ENCODE measurements around the gene MCTP1. TPM values are rescaled to one million over a fixed set of nuclear protein-coding genes. Genes with fewer than 3 reads are reported as not detected.

Gene MCTP1
- 139 and 171 TPM in 2 replicates for total RNA-seq

DNA sequence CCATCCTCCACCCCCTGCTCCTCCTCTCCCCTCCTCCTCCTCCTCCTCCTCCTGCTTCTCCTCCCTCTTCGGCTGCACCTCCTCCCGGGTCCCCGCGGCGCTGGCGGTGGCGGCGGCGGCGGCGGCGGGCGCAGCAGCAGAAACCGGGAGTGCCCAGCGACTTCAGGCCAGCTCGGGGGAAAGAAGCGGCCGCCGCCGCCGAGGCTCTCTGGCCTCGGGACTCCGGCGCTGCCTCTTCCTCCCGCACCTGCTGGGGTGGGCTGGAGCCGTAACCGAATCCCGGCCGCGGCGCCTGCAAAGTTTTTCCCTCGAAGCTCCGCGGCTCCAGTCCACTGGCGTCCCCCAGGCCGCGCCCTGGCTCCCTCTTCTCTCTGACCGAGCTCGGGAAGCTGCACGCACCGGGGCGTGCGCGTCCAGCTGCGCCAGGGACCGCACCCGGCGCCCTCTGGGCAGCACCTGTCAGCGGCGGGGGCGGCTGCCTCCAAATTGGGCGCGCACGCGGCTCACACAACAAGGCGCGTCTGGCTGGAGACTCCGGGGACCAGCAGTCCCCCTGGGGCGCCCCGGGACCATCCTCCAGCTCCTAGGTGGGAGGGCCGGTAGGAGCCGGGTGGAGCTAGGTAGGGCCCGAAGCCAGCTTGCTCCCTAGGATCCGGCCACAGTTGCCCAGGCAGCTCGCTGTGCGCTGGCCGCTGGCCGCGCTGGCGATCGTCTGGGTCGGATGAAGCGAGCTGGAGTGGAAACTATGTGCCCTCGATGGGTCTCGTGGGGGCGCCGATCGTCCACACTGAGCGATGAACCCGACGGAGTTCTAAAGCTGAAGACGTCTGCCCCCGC lies at the start of gene MCTP1:
Gene MCTP1, minus strand, starts transcription at position 523 of the 837 bp plus-strand sequence.

Small RNA genes lying within 50 kb of the gene (small RNA-seq; reads per million reads assigned to genes)
- not detected for gene RF02271

Other genes starting within 250 kb of the MCTP1 start
- under 0.01 TPM in 1 of 2 replicates, not detected in the other for gene FAM81B, start 106.3 kb upstream of the MCTP1 start, total RNA-seq

Measured in vein endothelial cell (primary cell).